GM10847 (cell line): ENCODE data around the gene ROGDI.

Experiments used
- POLR2A ChIP-seq: IDR thresholded peaks from 2 replicates; pipeline ENCODE4 v1.6.1; 2011; ENCODE audit not compliant: insufficient read length; ENCODE audit errors: extremely low read depth

ROGDI gene

DNA sequence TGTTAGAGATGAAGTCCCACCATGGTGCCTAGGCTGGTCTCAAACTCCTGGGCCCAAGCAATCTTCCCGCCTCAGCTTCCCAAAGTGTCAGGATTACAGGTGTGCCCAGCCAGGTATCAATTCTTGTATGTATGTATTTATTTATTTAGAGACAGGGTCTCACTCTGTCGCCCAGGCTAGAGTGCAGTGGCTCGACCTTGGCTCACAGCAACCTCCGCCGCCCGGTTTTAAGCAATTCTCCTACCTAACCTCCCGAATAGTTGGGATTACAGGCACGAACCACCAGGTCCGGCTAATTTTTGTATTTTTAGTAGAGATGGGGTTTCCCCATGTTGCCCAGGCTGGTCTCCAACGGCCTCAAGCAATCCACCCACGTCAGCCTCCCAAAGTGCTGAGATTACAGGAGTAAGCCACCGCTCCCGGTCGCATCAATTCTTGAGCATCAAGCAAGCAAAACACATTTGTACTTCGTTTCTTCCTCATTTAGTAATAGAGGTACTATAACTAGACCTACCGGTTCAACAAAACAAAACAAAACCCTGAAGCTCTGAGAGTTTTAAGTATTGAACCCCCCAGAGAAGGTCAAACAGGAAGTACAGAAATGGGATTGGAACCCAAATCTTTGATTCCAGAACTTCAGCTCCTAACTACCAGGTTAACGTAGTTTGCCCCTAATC, 34.4 kb downstream of the ROGDI start:
- TF ChIP-seq POLR2A: no peak

DNA sequence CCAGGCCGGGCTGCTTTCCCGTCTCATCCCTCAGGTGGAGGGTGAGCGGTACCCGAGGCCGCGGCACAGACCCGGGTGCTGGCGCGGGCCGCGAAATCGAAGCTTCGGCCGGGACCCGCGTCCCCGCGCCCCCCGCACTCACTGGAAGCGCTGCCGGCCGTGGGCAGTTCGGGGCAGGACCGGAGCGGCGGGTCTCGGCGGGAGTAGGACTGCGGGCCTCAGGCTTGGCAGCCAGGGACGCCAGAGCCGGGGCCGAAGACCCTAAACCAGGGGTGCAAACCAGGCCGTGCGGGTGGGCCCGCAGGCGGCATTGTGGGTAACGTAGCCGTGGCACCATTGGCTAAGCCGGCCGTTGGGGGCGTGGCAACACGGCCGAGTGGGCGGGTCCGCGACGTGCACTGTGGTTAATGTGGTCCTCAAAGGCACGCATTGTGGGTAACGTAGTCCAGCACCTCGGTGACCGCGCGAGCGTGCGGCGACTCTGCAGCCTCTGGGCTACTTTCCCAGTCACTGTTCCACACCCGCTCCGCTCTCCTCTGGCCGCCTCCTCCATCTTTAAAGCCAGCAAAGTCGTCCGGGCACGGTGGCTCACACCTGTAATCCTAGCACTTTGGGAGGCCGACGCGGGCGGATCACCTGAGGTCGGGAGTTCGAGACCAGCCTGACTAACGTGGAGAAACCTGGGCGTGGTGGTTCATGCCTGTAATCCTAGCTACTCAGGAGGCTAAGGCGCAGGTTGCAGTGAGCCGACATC, 35.4 kb downstream of the ROGDI start, which contains the start of gene ZNF500:
Gene ZNF500 (minus strand): TSS at position 288 of the 754 bp plus-strand sequence. CDS start 1,184 bp downstream, outside the sequence.
- peak; percentile 64 for TF ChIP-seq POLR2A

DNA sequence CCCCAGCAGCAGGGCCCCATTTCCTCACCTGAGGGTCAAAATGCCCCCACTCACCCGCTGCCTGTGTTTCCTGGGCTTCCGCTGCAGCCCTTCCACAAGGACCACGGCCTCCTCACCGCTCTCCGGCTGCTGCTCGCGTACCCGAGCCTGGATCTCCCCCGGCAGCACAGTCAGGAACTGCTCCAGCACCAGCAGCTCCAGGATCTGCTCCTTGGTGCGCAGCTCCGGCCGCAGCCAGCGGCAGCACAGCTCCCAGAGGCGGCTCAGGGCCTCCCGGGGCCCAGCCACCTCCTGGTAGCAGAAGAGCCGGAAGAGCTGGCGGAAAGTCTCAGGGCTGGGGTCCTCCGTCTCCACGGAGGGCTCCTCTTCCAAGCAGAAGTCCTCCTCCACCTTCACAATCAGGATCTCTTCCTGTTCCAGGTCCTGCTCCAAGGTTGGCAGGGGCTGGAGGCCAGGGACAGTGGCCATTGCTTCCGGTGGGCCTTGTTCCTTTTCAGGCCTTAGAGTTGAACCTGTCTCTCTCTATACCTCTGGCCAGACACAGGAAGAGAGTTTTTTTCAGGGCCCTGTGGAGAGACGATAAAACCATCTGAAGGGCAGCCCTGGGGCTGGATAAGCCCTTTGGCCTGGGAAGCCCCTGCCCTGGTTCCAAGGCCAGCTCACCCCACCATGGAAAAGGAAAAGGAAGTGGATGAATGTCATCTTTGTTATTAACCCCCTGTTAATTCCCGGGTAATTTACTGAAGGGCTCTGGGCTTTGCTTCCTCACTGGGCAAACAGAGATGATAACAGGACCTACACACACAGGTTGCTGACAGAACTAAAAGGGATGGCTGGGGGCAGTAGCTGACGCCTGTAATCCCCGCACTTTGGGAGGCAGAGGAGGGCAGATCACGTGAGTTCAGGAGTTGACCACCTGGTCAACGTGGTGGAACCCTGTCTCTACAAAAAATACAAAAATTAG, 36.6 kb downstream of the ROGDI start:
- no peak for TF ChIP-seq POLR2A

GRCh38 chr16:4763791-4764190, 38.6 kb downstream of the ROGDI start:
- TF ChIP-seq POLR2A: no peak

- TF ChIP-seq POLR2A: no peak
These were observed 40.2 kb downstream of the ROGDI start for GRCh38 chr16:4762205-4762604.

- TF ChIP-seq POLR2A: no peak
These were observed 42.1 kb downstream of the ROGDI start for GRCh38 chr16:4760221-4760910.

GRCh38 chr16:4755687-4756086, 46.7 kb downstream of the ROGDI start:
- TF ChIP-seq POLR2A: no peak

DNA sequence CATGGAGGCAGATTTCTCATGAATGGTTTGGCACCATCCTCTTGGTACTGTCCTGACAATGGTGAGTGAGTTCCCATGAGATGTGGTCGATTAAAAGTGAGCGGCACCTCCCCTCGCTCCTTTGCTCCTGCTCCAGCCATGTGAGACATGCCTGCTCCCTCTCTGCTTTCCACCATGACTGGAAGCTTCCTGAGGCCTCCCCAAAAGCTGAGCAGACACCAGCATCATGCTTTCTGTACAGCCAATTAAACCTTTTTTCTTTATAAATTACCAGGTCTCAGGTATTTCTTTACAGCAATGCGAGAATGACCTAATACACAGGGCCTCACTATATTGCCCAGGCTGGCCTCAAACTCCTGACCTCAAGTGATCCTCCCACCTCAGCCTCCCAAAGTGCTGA, 47.6 kb downstream of the ROGDI start:
- TF ChIP-seq POLR2A: no peak

- TF ChIP-seq POLR2A: no peak
These were observed 49.2 kb downstream of the ROGDI start for GRCh38 chr16:4753227-4753626.

- TF ChIP-seq POLR2A: no peak
These were observed 49.9 kb downstream of the ROGDI start for GRCh38 chr16:4752351-4753100.

- TF ChIP-seq POLR2A: no peak
These were observed 51.5 kb downstream of the ROGDI start for GRCh38 chr16:4750896-4751295.

DNA sequence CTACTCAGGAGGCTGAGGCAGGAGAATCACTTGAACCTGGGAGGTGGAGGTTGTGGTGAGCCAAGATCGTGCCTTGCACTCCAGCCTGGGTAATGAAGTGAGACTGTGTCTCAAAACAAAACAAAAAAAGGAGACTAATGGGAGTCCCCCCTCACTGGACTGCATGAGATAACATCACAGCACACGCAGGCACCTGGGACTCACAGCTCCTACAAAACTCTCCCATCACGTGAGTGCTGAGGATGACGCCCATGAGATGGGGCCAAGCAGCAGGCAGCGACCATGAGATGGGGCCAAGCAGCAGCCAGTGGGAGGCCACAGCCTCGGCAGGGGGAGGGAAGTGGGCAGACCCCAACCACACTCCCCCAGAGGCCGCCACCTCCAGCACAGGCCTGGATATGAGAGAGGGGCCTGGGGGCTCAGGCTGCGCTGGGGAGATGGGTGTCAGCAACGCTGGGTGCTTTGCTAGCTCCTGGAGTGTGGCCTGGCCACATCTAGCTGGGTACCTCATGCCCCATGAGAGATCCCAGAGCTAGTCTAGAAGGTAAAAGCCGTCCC, 52.7 kb downstream of the ROGDI start:
- TF ChIP-seq POLR2A: no peak

GRCh38 chr16:4748682-4749411, 53.6 kb downstream of the ROGDI start:
- no peak for TF ChIP-seq POLR2A
